ENCODE measurements around the gene TNIP2. TPM values are rescaled to one million over a fixed set of nuclear protein-coding genes. Genes with fewer than 3 reads are reported as not detected.

The TNIP2 gene
- total RNA-seq, 1 donor = 41.9 TPM

DNA sequence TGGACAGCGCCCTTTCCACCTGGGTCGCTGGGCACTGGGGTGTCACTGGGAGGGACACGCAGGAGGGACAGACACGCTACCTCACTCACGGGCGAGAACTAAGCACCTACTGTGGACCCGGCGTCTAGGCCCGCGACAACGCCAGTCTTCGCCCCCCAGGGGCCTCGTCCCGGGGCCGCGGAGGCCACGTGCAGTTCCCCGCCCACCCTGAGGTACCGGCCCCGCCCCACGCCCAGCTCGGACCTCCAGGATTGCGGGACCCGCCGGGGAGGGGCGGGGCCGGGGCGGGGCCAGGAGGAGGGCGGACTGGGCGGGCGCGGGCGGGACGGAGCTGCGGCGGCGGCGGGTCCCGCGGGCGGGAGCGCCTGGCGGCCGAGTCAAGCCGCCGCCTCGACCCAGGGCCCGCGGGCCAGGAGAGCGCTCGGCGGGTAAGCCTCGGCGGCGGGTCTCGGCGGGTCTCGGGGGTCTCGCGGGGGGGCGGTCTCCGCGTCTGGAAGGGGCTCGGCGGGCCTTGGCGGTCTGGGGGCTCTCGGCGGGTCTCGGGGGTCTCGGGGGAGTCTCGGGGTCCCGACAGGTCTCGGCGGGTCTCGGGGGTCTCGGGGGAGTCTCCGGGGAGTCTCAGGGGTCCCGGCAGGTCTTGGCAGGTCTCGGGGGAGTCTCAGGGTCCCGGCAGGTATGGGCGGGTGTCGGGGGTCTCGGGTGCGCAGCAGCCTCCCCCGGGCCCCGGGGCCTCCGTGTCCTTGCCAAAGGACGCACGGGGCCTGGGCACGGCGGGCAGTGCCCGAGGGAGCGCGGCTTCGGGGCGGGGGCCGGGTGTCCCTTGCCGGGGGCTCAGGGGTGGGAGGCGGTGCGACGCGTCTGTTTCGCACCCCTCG lies 36.8 kb upstream of the TNIP2 start, which contains the start of gene SH3BP2:
SH3BP2 (plus strand) TSS at position 375 of the 875 bp plus-strand sequence. CDS start 27,533 bp downstream, outside the sequence.
- TF ChIP-seq CTCF (IDR thresholded peaks at IDR 0.05; ENCODE audit: insufficient read depth, low read depth, low read length) = no peak
- peak; percentile 70 for DNase-seq (ENCODE audit: low read depth)
- H3K4me3 ChIP-seq (ENCODE audit: low read depth, low read length) = peak within 1 kb of the TSS; percentile 71

- no peak for TF ChIP-seq CTCF (IDR thresholded peaks at IDR 0.05; ENCODE audit: insufficient read depth, low read depth, low read length)
- no peak for DNase-seq (ENCODE audit: low read depth)
- H3K4me3 ChIP-seq (ENCODE audit: low read depth, low read length) = no peak overlapping the region
These were observed 36.2 kb upstream of the TNIP2 start for GRCh38 chr4:2792396-2792710.

GRCh38 chr4:2791518-2792395 lies 35.6 kb upstream of the TNIP2 start:
- no peak for DNase-seq (ENCODE audit: low read depth)
- no peak for TF ChIP-seq CTCF (IDR thresholded peaks at IDR 0.05; ENCODE audit: insufficient read depth, low read depth, low read length)

DNA sequence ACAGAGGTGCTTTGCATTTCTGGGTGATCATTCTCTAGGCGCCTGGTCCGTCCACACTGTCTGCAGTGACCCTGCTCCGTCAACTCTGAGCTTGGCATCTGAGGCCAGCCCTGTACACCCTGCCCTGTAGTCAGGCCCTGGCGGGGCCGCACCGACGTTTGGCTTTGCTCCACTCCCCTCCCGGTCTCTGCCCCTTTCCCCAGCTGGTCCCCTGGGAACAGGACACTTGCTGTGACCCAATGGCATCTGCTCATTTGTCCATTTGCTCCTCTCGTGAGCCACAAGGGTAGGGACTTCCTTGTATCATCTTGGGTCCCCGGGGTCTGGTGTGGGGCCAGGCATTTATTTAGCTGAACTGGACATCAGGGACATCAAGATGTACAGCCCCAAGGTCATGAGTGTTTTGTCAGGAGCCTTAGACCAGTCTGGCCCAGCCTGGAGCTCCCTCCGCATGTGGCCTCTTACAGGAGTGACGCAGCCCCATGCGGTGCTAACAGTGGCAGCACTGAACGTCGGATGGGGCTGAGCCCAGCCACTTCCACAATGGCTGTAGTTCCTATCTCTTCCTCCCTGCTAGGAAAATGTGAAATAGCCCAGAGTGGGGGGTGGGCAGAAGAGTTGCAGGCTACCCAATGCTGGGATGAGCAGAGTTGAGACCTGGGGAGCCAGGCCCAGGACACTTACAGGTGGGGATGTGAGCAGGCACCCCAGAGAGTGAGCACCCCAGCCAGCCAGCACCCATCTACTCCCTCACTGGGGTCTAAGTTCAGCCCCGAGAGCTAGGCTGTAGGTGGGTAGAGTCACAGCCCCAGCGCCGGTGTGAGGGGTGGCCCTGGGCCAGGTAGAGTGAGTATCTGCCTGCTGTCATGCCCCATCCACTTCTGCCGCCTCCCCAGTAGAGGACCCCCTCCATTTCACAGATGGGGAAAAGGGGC lies 34.7 kb upstream of the TNIP2 start:
- no peak for TF ChIP-seq CTCF (IDR thresholded peaks at IDR 0.05; ENCODE audit: insufficient read depth, low read depth, low read length)
- H3K4me3 ChIP-seq (ENCODE audit: low read depth, low read length) = no peak overlapping the region
- no peak for DNase-seq (ENCODE audit: low read depth)

More at GRCh38 chr4:2791518-2792395, 35.6 kb upstream of the TNIP2 start:
- no peak overlapping the region for H3K4me3 ChIP-seq (ENCODE audit: low read depth, low read length)

DNA sequence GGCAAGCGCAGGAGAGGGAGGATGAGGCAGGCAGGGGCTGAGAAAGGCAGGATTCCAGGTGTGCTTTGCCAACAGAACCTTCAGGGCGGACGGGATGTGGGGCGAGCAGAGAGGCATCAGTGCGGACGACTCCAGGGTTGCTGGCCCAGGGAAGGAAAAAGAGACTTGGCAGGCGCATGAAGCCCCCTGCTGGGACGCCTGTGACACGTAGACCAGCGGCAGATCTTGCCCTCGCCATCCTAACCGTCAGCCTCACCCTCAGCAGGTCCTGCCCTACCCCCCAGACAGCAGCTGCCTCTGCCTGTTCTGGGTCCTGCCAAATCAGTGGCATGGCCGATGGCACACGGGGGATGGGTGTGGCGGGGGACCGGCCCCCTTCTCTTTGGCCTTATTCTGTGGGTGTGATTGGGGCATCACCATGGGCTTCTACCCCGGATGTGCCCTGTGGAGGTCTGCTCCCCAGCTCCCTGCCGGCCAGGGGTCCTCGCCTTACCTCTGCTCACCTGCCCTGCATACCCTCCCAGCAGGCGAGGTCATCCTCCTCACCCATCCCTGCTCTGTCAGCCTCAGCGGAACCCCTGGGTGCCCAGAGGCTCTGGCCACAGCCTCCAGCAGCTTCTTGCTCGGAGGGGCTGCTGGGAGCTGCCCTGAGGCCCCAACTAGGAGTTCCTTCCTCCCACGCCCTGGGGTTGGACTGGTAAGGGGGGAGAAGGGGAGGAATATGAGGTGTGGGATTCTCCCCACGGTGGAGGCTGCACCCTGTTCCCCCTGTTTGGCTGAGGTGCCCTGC lies 33.9 kb upstream of the TNIP2 start:
- no peak for TF ChIP-seq CTCF (IDR thresholded peaks at IDR 0.05; ENCODE audit: insufficient read depth, low read depth, low read length)
- H3K4me3 ChIP-seq (ENCODE audit: low read depth, low read length) = no peak overlapping the region
- no peak for DNase-seq (ENCODE audit: low read depth)

Data from fibroblast of villous mesenchyme (primary cell).